Activated CD8-positive, alpha-beta memory T cell treated with anti-CD3 and anti-CD28 coated beads, Interleukin-2, amount 50 U/mL, for 4 hours (primary cell): ENCODE data around the gene TSPAN7.

Experiments
- DNase-seq: peaks from one replicate; pipeline ENCODE4 v3.0.0-alpha.2; 2020

Gene TSPAN7

GRCh38 chrX:38595801-38596200, 34.5 kb downstream of the TSPAN7 start:
- DNase-seq, result no peak

DNA sequence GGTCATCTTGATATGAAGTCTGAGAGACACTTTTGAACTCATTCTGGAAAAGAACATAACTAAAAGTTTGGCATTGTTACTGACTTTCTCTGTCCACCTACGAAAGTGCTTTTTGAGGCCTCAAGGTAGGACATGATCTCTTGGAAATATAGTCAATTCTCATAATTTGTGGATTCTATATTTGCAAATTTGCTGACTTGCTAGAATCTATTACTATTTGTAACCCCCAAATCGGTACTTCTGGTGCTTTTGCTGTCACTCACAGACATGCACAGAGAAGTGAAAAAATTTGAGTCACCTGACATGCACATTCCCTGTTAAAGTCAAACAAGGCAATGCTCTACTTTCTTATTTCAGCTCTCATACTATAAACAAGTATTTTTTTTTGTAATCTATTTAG, 35.6 kb downstream of the TSPAN7 start:
- no peak for DNase-seq

DNA sequence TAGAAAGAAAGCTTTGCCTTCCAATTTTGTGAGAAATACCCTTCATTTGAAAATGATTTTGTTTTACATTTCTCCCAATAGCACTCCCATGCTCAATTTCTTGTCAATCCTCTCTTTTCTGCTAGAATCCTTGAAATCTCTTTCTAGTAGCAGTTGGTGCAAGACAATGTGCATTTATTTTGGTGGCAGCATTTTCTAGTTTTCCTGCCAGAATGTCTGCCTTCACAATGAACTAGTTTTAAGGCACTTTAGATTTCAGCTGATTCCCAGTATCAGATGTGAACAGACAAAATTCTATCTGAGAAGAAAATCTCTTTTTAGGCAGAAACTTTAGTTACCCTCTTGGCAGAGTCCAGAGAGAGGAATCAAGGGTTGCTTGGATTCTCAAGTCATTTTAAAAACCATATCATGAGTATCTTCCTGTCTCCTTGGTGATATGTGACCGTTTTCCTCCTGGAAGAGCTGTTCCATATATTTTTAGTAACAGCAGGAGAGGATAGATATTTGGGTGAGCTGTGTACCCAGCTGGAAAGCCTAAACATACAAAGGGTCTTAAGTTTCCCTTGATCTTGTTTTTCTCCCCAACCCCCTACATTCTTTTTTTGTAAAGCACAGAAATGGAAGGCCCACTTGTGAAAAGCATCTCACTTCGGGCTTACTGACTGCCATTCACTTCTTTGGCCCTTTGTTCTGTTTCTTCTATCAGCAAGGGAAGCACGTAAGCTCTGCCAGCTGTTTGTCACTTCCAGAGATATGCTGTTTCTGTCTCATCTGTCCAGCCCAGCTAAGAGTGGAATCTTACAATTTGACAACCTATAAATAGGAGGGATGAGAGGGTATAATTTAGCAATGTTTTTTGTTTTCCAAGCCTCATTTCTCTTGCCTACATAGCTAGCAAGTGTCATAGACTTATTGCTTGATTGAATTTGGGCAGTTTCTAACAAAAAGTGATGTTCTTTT, 38.7 kb downstream of the TSPAN7 start:
- no peak for DNase-seq

DNA sequence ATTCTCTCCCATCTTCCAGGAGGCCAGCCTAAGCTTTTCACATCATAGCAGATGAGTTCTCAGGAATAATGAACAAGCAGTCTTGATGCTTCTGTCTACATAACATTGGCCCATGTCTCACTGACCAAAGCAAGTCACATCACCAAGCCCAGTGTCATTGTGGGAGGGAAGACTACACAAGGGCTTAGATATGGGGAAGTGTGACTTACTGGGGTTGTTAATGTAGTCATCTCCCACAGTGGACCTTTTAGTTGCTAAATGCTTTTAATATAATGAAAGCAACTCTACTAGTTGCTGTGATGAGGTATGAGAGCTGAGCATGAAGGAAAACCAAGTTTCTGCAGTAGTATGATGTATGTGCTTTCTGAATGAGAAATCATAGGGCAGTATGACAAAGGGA, 40.5 kb downstream of the TSPAN7 start:
- no peak for DNase-seq

- no peak for DNase-seq
These were observed 45.5 kb downstream of the TSPAN7 start for GRCh38 chrX:38606821-38607220.

DNA sequence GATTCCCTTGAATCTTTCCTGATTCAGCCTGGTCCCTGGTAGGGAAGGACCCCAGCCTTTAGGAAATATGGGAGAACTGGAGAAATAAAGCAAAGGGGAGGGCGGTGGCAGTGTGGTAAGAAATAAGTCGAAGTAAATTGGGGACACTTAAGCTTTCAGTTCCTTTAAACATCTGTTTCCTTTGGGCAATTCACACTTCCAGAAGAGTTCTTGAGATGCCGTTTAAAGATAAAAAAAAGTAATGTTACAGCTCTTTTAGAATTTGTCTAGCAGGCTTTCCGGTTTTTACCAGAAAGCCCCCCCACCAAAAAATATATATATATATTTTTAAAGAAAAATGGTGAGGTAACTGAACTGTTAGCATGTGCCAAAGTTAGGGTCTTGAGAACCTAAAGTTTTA, 46.6 kb downstream of the TSPAN7 start:
- DNase-seq, result no peak

DNA sequence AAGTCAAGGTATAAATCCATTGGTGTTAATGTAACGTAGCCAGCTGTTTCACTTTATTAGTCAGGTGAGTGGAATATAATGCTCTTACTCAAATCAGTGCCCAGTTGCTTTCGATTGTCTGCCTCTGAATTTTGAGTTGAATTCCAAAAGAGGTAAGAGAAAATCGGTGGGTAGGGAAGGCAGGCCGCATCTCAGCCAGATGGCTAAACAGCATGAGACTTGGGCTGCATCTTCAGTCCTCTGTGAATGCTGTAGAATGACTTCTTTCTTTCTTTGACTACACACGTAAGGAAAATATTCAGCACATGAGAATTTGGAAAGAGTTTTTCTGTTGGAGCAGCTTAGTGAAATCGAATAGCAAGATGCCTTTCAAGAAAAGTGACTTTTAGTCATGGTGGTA, 49.5 kb downstream of the TSPAN7 start:
- no peak for DNase-seq

DNA sequence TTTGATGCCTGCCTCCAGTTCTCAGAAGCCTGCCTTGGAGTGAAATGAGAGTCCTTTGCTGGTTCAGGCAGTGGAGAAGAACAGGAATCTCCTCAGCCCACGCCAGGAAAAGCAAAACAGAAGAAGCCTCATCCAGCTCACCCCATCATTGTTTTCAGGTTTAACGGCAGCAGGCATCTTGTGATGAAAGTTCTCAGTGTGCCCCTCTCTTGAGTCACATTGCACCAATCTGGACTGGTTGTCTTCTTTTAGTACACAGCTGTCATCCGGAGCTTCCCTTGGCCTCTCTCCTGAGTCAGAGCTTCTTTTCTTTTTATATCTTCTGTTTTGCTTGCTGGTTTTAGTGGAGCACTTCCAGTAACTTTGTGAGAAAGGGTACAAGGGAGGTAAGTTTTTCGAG, 50.9 kb downstream of the TSPAN7 start:
- no peak for DNase-seq

- no peak for DNase-seq
These were observed 53.1 kb downstream of the TSPAN7 start for GRCh38 chrX:38614485-38614884.

DNA sequence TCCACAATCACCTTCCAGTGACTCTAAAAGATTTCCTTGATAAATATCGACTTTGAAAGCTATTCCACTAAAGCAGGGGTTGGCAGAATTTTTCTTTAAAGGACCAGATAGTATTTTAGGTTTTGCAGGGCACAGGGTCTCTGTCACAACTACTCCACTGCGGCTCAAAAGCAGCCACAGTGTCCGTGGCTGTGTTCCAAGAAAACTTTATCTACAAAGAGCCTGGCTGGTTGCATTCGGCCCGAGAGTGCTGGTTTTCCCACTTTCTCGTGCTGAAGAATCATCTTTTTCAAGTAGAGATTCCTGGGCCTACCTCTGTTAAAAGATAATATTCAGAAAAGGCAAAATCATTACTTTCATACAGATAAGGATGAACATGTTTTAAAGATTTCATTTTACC, 55.6 kb downstream of the TSPAN7 start:
- DNase-seq, result no peak

- no peak for DNase-seq
These were observed 56.8 kb downstream of the TSPAN7 start for GRCh38 chrX:38618180-38618579.

GRCh38 chrX:38620623-38621022, 59.3 kb downstream of the TSPAN7 start:
- no peak for DNase-seq

DNA sequence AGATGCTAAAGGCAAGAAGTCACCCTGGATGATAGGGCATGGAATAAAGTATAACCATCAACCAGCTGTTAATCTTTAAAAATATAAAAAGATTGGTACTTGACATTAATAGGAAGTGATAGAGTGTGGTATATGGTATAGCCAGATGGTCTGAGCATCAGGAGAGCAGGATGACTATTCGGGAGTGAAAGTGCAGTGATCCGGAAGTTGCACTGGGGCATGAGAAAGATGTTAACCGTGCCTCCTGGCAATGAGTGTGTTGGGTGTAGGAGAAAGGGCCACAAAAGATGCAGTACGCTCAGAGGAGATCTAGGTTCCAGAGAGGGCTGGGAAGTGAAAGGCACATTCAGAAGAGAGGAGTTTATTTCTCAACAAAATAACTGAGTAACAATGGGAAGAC, 65.0 kb downstream of the TSPAN7 start:
- no peak for DNase-seq

DNA sequence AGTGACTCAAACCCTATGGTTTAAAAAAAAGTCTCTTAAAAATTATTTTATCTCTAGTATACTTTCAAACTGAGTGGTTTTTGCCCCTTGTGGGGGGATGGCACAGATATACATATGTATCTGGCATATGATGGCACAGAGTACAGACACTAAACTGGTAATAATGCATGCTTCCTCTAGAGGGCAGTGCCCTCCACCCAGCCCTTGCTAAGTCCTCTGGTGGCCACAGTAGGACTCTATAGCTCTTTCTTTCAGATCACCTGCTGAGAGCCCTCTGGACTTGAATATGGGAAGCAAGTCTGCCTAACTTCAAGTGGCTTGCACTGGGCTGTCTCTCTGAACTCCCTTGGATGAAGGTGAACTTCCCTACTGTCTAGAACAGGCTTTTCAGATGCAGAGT, 66.3 kb downstream of the TSPAN7 start:
- DNase-seq, result no peak

DNA sequence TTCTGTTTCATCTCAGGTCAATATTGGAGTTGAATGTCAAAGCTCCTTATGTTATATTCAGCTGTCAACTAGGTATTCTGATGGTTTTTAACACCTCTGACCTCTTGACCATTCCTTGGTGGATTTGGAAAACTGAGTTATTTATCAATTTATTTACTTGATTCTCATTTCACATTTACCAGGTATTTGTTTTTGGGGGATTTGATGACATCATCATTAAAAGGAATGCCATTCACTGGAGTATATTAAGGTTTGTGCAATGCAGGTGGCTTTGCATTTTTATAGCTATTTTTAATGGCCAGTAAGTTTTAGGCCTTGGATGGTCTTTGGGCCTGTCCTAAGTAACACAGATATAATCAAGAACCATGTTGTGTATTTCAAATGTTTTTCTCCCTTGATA, 67.2 kb downstream of the TSPAN7 start:
- DNase-seq, result no peak

DNA sequence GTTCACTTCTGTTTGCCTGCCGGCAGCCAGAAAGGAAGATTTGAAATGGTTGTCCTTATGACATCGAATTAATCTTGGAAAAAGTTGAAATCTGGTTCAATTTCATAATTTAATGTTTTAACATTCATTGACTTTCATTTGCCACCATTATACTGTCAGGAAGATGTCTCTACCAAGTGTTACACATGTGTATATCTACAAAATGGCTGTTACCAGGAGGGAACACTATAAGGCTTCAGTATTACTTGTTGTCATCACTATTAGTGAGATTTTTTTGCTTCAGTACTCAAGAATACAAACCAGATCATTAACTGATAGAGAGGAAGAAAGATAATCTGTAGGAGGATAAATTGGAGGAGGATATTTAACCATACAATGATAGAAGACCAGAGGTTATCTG, 71.2 kb downstream of the TSPAN7 start:
- DNase-seq, result no peak

GRCh38 chrX:38634665-38635064, 73.3 kb downstream of the TSPAN7 start:
- DNase-seq, result no peak

GRCh38 chrX:38636949-38637819, 75.8 kb downstream of the TSPAN7 start:
- DNase-seq, result no peak

GRCh38 chrX:38638952-38639529, 77.7 kb downstream of the TSPAN7 start:
- DNase-seq, result no peak

DNA sequence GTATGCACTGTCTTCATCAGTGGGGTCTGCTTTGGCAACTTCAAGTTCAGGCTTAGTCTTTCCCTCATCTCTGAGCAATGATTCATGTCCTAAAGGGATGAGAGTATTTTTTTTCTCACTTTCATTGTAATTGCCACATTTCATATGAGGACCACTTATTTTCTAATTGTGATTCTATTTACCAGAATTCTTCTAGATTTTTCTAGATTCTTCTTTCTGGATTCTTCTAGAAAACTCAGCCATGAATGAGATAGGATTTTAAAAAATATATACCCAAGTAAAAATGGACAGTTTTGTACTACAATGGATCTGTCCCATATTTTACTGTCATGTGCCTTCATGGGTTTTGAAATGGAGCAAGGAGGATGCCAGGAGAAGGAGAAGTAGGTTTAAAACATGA, 78.4 kb downstream of the TSPAN7 start:
- no peak for DNase-seq

GRCh38 chrX:38641197-38641596, 79.9 kb downstream of the TSPAN7 start:
- no peak for DNase-seq

GRCh38 chrX:38643903-38644302, 82.6 kb downstream of the TSPAN7 start:
- no peak for DNase-seq

- no peak for DNase-seq
These were observed 84.8 kb downstream of the TSPAN7 start for GRCh38 chrX:38646129-38646528.

DNA sequence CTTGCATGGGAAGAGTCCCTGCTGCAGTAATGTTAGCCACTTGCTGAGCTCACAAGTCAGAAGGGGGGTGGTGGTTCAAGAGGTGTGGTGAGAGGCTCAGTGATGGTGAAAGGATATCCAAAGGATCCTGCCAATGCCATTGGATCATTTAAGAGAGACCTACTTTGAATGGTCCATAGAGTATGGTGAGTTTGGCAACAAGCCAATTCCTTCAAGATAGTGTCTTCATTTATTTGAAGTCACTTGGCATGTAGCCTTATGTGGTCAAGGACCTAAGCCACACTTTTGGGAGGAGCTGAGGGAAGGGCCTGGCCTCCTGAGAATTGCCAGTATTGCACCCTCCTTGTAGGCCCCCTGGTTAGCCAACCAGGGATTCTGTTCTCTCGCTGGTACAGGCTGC, 87.9 kb downstream of the TSPAN7 start:
- DNase-seq, result no peak
